Caco-2 (cell line): ENCODE measurements around the gene OR5AU1. TPM values are rescaled to one million over a fixed set of nuclear protein-coding genes. Genes with fewer than 3 reads are reported as not detected.
"Not testable (repeated sequence)": the region's sequence is repeated elsewhere in the genome, so short reads cannot be mapped to it uniquely, and the experiment has no call there.

ENCODE experiments used
- BruUV-seq: library from RNA; stranded (reverse); fragments of 400-500 nt; replicated peaks from 2 replicates; lab custom pipeline; 2021; lab: Mats Ljungman, UMichigan
- CTCF ChIA-PET: fragments of 300-600 bp; sonication (Branson Sonifier 250); formaldehyde crosslinking; loops from one replicate; lab custom pipeline; 2022; ENCODE audit warnings: antibody characterized with exemption; lab: Charles Lee
- POLR2A ChIA-PET: fragments of 300-600 bp; sonication (Branson Sonifier 250); formaldehyde crosslinking; loops from one replicate; lab custom pipeline; 2022; ENCODE audit warnings: antibody characterized with exemption; lab: Charles Lee
- DNase-seq, 2 experiments: peaks; one replicate each; pipeline versions ENCODE4 v3.0.0 to v3.0.0-alpha.2; 2020 to 2022
- H3K27me3 ChIP-seq: replicated peaks from 2 replicates; pipeline ENCODE4 v1.6.0; 2011; ENCODE audit warnings: low read length; ENCODE audit not compliant: control insufficient read depth, insufficient read depth
- H3K36me3 ChIP-seq: 2 replicates; pipeline ENCODE4 v1.5.1; 2011; ENCODE audit warnings: low read length; ENCODE audit not compliant: control insufficient read depth, insufficient read depth
- H3K4me1 ChIP-seq: fragments of 250-450 bp; sonication (Bioruptor Pico); 2 replicates; pipeline ENCODE4 v1.5.1; 2020; ENCODE audit warnings: mild to moderate bottlenecking
- H3K4me3 ChIP-seq: 2 replicates; pipeline ENCODE4 v1.5.1; 2011; ENCODE audit warnings: low read depth, mild to moderate bottlenecking, control low read depth, low read length
- H3K9me3 ChIP-seq: fragments of 250-450 bp; sonication (Bioruptor Pico); 2 replicates; pipeline ENCODE4 v1.5.1; 2020; ENCODE audit warnings: mild to moderate bottlenecking, moderate library complexity
- H3K27ac Mint-ChIP-seq: one replicate; pipeline ENCODE4 v1.8.0; 2022; ENCODE audit warnings: mixed read lengths; ENCODE audit not compliant: unreplicated experiment
- H3K27me3 Mint-ChIP-seq: one replicate; pipeline ENCODE4 v1.8.0; 2022; ENCODE audit warnings: mixed read lengths; ENCODE audit not compliant: insufficient read depth, unreplicated experiment
- H3K36me3 Mint-ChIP-seq: one replicate; pipeline ENCODE4 v1.8.0; 2022; ENCODE audit warnings: mild to moderate bottlenecking, mixed read lengths; ENCODE audit not compliant: insufficient read depth, unreplicated experiment
- H3K4me1 Mint-ChIP-seq: one replicate; pipeline ENCODE4 v1.8.0; 2022; ENCODE audit warnings: low read depth, mixed read lengths; ENCODE audit not compliant: unreplicated experiment
- H3K4me3 Mint-ChIP-seq: one replicate; pipeline ENCODE4 v1.8.0; 2022; ENCODE audit warnings: mild to moderate bottlenecking, moderate library complexity, mixed read lengths; ENCODE audit not compliant: unreplicated experiment
- H3K9me3 Mint-ChIP-seq: one replicate; pipeline ENCODE4 v1.8.0; 2022; ENCODE audit warnings: mixed read lengths; ENCODE audit not compliant: unreplicated experiment
- CTCF ChIP-seq, 2 experiments: fragments of 200-600 bp in 1 of 2; IDR thresholded peaks; 1 replicate in 1 of 2; 2 replicates in 1 of 2; pipeline versions ENCODE4 v1.5.1 to v1.8.0; 2011 to 2022; ENCODE audit warnings: antibody characterized with exemption in 1 of 2, control low read depth in 1 of 2, inconsistent platforms in 1 of 2, low read depth in 1 of 2, low read length in 1 of 2, mild to moderate bottlenecking in 1 of 2, moderate library complexity in 1 of 2; ENCODE audit not compliant: insufficient read depth in 1 of 2, severe bottlenecking in 1 of 2, unreplicated experiment in 1 of 2
- intact Hi-C: fragments of 100-400 bp; cut with micrococcal nuclease; formaldehyde crosslinking; loops from one replicate; pipeline ENCODE4 v1.10.0; 2022; ENCODE audit not compliant: unreplicated experiment
- total RNA-seq: library from RNA; stranded (reverse); gene quantifications from 2 replicates; pipeline ENCODE4 v1.2.3, GENCODE V29; 2022

OR5AU1 gene
- total RNA-seq, 1 experiment from 2014 or later: not detected

GRCh38 chr14:21169573-21169972, 13.7 kb upstream of the OR5AU1 start:
- CTCF ChIA-PET: no interaction called here
- no peaks in the 10 kb centered on the region for H3K36me3 Mint-ChIP-seq
- POLR2A ChIA-PET: no interaction called here
- H3K4me1 ChIP-seq: no peaks in the 10 kb centered on the region
- no peaks in the 10 kb centered on the region for H3K36me3 ChIP-seq
- peaks cover 12% of the 10 kb centered on the region for H3K27me3 Mint-ChIP-seq
- DNase-seq: no peak
- peaks cover 26% of the 10 kb centered on the region for H3K9me3 Mint-ChIP-seq
- BruUV-seq: no TSS peak
- no peak for TF ChIP-seq CTCF (IDR thresholded peaks at IDR 0.05; ENCODE audit: insufficient read depth in 1 of 2, low read depth in 1 of 2, low read length in 1 of 2, severe bottlenecking in 1 of 2, unreplicated experiment in 1 of 2)
- no peaks in the 10 kb centered on the region for H3K27me3 ChIP-seq
- H3K4me1 Mint-ChIP-seq: no peaks in the 10 kb centered on the region
- no peaks in the 10 kb centered on the region for H3K9me3 ChIP-seq
- no peak overlapping the region for H3K4me3 Mint-ChIP-seq
- intact Hi-C loops: no loop called here
- no peak overlapping the region for H3K27ac Mint-ChIP-seq
- H3K4me3 ChIP-seq: no peak overlapping the region

GRCh38 chr14:21168055-21168454, 12.2 kb upstream of the OR5AU1 start:
- Mint-ChIP-seq H3K27ac (no peak overlapping the region), H3K4me3 (no peak overlapping the region), H3K27me3 (peaks cover 13% of the 10 kb centered on the region), H3K9me3 (peaks cover 21% of the 10 kb centered on the region), H3K36me3 (no peaks in the 10 kb centered on the region), H3K4me1 (no peaks in the 10 kb centered on the region)
- CTCF ChIA-PET: no interaction called here
- Histone ChIP-seq H3K4me1 (no peaks in the 10 kb centered on the region), H3K4me3 (no peak overlapping the region), H3K27me3 (no peaks in the 10 kb centered on the region), H3K9me3 (no peaks in the 10 kb centered on the region), H3K36me3 (no peaks in the 10 kb centered on the region)
- no peak for TF ChIP-seq CTCF (IDR thresholded peaks at IDR 0.05; ENCODE audit: insufficient read depth in 1 of 2, low read depth in 1 of 2, low read length in 1 of 2, severe bottlenecking in 1 of 2, unreplicated experiment in 1 of 2)
- POLR2A ChIA-PET: interaction anchor here (0.6 kb wide), 1 partner anchor 17 kb away, joined by 3 read pairs; no protein-coding TSS in a partner anchor
- BruUV-seq: no TSS peak
- DNase-seq: no peak
- intact Hi-C loops: no loop called here

GRCh38 chr14:21165670-21166069, 9.8 kb upstream of the OR5AU1 start:
- H3K36me3 ChIP-seq, BruUV-seq, H3K4me3 Mint-ChIP-seq, H3K4me1 ChIP-seq, H3K27me3 ChIP-seq, H3K9me3 Mint-ChIP-seq, DNase-seq, H3K4me3 ChIP-seq, H3K36me3 Mint-ChIP-seq, POLR2A ChIA-PET, intact Hi-C loops, H3K9me3 ChIP-seq, H3K4me1 Mint-ChIP-seq, H3K27ac Mint-ChIP-seq: not testable (repeated sequence)
- peaks cover 14% of the 10 kb centered on the region for H3K27me3 Mint-ChIP-seq
- CTCF ChIA-PET: interaction anchor here (0.6 kb wide), 1 partner anchor 291 kb away, joined by 5 read pairs; no protein-coding TSS in a partner anchor

- H3K27me3 ChIP-seq, H3K36me3 ChIP-seq, H3K4me1 ChIP-seq, CTCF ChIA-PET, BruUV-seq, H3K9me3 Mint-ChIP-seq, H3K4me3 Mint-ChIP-seq, H3K27ac Mint-ChIP-seq, H3K4me3 ChIP-seq, DNase-seq, H3K9me3 ChIP-seq, POLR2A ChIA-PET, H3K4me1 Mint-ChIP-seq, H3K36me3 Mint-ChIP-seq, intact Hi-C loops: not testable (repeated sequence)
- H3K27me3 Mint-ChIP-seq: peaks cover 14% of the 10 kb centered on the region
Measured at GRCh38 chr14:21165002-21165605, 9.2 kb upstream of the OR5AU1 start.
